Subcutaneous abdominal adipose tissue (tissue), 5 donors: ENCODE results near the gene VPS11.

Source experiments
- H3K27ac ChIP-seq: one replicate; pipeline ENCODE4 v1.7.0; 2013; ENCODE audit warnings: low read depth, mild to moderate bottlenecking, inconsistent platforms, low read length, moderate library complexity
- H3K27me3 ChIP-seq, 5 donors: one replicate each; pipeline ENCODE4 v1.7.0; 2013; ENCODE audit warnings: low read length in 5 of 5, inconsistent platforms in 1 of 5; ENCODE audit not compliant: control insufficient read depth in 5 of 5, insufficient read depth in 4 of 5
- H3K36me3 ChIP-seq, 5 donors: one replicate each; pipeline ENCODE4 v1.7.0; 2013; ENCODE audit warnings: low read length in 5 of 5; ENCODE audit not compliant: control insufficient read depth in 5 of 5, insufficient read depth in 5 of 5
- H3K4me1 ChIP-seq, 5 donors: one replicate each; pipeline ENCODE4 v1.7.0; 2013; ENCODE audit warnings: low read length in 5 of 5, mild to moderate bottlenecking in 3 of 5, moderate library complexity in 1 of 5; ENCODE audit not compliant: control insufficient read depth in 5 of 5, insufficient read depth in 5 of 5
- H3K4me3 ChIP-seq, 5 donors: one replicate each; pipeline ENCODE4 v1.7.0; 2013; ENCODE audit warnings: low read length in 5 of 5, low read depth in 1 of 5
- H3K9ac ChIP-seq, 5 donors: one replicate each; pipeline ENCODE4 v1.7.0; 2013; ENCODE audit warnings: low read length in 5 of 5, mild to moderate bottlenecking in 4 of 5, moderate library complexity in 3 of 5
- H3K9me3 ChIP-seq, 5 donors: one replicate each; pipeline ENCODE4 v1.7.0; 2013; ENCODE audit warnings: low read length in 5 of 5; ENCODE audit not compliant: control insufficient read depth in 5 of 5
- donor health status: healthy.
- donor health status: healthy.
- donor health status: healthy.
- donor health status: healthy.
- donor health status: healthy.

The VPS11 gene

DNA sequence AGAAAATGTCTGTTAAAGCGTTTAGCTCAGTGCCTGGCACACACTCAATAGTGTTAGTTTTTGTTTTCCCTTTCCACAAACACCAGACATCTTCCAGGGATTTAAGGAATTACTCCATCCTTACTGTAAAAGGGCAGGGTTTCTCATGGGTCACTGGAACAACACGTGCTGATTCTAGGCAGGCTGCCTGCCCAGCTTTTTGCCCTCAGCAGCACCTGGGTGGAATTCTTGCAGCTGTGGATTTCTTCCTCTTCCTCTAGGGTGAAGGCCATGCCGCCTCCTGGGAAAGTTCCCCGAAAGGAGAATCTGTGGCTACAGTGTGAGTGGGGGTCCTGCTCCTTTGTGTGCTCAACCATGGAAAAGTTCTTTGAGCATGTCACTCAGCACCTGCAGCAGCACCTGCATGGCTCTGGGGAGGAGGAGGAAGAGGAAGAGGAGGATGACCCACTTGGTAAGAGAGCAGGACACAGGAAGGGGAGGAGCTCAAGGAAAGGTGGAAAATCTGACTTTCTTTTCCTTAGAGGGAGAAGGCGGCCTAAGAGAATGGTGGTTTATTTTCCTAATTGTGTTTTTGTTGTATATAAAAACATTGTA is 59.2 kb downstream of the VPS11 start:
- peaks cover 0 to 38% (median 28%) of the 10 kb centered on the region in 5 donors for H3K36me3 ChIP-seq
- H3K4me1 ChIP-seq, result peaks cover 9 to 21% (median 15%) of the 10 kb centered on the region in 5 donors
- H3K27ac ChIP-seq, result no peak overlapping the region
- H3K9ac ChIP-seq, result peak overlapping the region in 3 of 5 donors; percentile 6 to 35 (median 19)
- H3K27me3 ChIP-seq, result no peaks in the 10 kb centered on the region
- H3K4me3 ChIP-seq, result no peak overlapping the region
- no peaks in the 10 kb centered on the region for H3K9me3 ChIP-seq

GRCh38 chr11:119130662-119131061 is 63.0 kb downstream of the VPS11 start:
- no peak overlapping the region for H3K9ac ChIP-seq
- H3K4me3 ChIP-seq, result no peak overlapping the region
- H3K27me3 ChIP-seq, result no peaks in the 10 kb centered on the region
- peaks cover 5 to 59% (median 50%) of the 10 kb centered on the region in 5 donors for H3K36me3 ChIP-seq
- H3K27ac ChIP-seq, result no peak overlapping the region
- H3K4me1 ChIP-seq, result peaks cover 0 to 10% (median 4%) of the 10 kb centered on the region in 5 donors
- no peaks in the 10 kb centered on the region for H3K9me3 ChIP-seq
